GM18505 (cell line): ENCODE data around the gene PXMP4.

ENCODE experiments used
- ATAC-seq: cut with Tn5 transposase; IDR thresholded peaks from one replicate; pipeline ENCODE4 v1.9.1; 2021; ENCODE audit not compliant: unreplicated experiment
- POLR2A ChIP-seq: IDR thresholded peaks from 4 replicates; pipeline ENCODE4 v1.6.1; 2011; ENCODE audit warnings: borderline replicate concordance; ENCODE audit not compliant: insufficient read depth, insufficient read length; ENCODE audit errors: extremely low read depth

The PXMP4 gene

DNA sequence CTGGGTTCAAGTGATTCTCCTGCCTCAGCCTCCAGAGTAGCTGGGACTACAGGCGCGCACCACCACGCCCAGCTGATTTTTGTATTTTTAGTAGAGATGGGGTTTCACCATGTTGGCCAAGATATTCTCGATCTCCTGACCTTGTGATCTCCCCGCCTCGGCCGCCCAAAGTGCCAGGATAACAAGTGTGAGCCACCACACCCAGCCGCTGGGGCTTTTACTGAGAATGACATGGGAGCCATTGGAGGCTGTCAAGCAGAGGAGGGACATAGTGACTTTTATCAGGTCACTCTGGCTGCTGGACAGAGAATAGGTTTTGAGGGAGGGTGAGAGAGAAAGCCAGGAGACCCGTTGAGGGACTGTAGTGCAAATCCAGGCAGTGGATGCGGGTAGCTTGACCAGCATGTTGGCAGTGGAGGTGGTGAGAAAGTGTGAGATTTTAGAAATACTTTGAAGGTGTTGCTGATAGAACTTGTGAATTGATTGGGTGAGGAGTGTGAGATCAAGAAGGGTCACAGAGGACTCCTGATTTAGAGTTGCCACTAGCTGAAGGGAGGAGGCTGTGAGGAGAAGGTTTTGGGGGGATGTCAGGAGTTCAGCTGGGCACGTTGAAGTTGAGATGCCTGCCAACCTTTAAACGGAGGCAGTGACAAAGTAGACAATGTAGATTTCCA, 26.4 kb upstream of the PXMP4 start:
- no peak for ATAC-seq
- TF ChIP-seq POLR2A: no peak

DNA sequence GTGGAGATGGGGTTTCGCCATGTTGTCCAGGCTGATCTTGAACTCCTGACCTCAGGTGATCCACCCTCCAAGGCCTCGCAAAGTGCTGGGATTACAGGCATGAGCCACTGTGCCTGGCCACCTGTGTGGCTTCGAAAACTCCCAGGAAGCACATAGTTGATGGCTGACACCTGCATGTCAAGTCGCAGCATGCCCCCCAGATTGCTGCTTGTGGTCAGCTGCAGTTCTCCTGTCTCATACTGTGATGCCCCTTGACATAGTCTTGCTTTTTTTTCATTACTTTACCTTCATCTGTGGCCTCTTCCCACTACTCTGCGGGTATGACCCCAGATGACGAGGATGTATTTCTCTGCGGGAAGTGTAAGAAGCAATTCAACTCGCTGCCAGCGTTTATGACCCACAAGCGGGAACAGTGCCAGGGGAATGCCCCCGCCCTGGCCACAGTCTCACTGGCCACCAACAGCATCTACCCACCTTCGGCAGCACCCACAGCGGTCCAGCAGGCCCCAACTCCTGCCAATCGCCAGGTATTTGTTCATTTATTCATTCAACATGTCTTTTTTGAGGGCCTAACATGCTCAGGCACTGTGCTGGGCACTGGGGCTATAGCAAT, 24.8 kb upstream of the PXMP4 start:
- TF ChIP-seq POLR2A: no peak
- ATAC-seq: no peak

DNA sequence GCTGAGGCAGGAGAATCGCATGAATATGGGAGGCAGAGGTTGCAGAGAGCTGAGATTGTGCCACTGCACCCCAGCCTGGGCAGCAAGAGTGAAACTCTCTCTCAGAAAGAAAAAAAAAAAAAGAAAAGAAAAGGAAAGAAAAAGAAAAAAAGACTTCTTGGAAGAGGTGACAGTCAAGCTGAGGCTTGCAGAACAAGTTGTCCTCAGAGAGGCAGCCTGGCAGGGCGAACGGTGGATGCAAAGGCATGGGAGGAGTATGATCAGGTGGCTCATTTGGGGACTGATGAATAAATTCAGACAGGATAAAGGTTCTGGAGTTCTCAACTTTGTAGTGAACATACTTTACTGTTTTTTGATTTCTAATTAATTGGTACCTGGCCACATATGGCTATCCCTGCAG, 24.1 kb upstream of the PXMP4 start:
- TF ChIP-seq POLR2A: no peak

DNA sequence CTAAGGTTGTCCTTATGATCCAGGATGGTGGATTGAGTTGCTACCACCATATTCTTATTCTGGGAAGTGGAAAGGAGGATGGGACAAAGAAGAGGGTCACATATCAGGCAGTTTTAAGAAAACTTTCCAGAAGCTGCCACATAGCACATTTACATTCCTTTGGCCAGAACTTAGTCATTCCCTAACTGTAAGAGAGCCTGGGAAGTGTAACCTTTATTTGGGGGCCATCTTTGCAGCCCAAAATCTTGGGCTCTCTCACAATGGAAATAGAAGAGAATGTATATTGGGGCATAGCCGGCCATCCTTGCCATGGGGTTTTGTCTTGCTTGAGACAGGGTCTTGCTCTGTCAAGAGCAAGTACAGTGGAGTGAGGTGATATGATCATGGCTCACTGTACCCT, 20.1 kb upstream of the PXMP4 start:
- ATAC-seq: no peak
- TF ChIP-seq POLR2A: no peak

More for the DNA sequence above, 24.1 kb upstream of the PXMP4 start:
- no peak for ATAC-seq

DNA sequence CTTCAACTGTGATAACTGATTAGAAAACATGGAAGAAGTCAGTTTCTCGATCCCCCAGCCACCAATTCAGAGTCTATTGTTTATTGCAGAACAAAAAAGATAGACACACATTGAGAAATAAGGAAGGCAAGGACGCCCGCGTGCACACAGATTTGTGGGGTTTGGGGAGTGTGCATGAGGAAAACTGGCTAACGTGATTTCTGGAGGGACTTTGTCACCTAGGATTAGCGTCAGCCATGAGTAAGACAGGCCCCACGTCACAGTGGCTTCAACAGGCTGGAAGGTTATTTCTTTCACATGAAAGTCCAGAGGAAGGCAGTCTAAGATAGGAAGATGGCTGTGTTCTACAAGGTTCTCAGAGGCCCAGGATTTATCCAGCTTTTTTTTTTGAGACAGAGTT, 19.4 kb upstream of the PXMP4 start:
- TF ChIP-seq POLR2A: no peak
- ATAC-seq: no peak

DNA sequence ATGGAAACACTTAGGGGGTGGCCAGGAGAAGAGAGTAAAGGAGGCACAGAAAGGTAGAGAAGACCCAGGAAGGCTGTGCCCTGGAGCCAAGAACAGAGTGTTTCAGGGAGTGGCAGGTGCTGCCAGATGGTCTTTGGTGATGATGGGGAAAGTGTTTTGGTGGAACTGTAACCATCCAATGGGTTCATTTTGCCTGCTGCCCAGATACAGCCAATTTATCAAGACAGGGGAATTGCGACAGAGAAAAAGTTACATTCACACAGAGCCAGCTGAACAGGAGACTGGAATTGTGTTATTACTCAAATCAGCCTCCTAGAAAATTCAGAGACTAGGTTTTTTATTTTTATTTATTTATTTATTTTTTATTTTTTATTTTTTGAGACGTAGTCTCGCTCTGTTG, 16.9 kb upstream of the PXMP4 start:
- ATAC-seq: no peak
- TF ChIP-seq POLR2A: no peak

DNA sequence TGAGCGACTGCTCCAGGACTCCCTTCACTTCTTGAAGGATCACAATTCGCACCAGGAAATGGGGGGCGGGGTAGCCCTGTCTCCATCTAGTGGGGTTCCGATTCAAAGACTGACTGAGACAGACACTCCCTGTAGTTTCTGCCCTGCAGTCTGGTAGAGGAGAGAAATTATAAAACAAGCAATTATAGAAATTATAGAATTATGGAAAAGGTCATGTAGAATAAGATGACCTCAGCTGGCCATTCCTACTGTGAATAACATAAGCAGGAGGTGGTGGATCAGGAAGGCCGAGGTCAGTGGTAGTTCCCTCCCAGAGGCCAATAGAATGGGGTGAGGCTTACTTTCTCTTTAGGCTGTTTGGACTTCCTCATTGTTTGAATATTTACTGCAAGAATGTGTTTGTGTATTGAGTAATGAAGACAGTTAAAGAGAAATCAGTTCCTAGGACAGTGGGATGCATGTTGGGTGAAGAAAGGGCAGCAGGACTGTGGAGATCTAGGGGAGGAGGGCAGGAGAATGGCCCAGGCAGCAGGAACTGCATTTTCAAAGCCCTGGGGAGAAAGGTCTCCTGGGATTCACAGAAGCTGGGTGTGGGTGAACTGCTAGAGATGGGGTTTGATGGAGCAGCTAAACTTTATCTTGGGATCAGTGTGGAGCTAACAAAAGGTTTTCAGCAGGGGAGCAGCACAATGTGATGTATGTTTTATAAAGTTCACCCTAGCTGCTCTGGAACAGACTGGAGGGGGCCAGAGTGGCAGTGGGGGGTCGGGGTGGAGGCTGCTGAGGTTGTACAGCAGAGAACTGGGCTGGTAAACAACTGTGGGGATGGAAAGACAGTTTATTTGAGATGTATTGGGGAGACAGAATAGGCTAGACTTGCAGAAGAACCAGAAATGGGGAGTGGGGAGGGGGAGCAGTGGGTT, 13.8 kb upstream of the PXMP4 start:
- ATAC-seq: no peak

DNA sequence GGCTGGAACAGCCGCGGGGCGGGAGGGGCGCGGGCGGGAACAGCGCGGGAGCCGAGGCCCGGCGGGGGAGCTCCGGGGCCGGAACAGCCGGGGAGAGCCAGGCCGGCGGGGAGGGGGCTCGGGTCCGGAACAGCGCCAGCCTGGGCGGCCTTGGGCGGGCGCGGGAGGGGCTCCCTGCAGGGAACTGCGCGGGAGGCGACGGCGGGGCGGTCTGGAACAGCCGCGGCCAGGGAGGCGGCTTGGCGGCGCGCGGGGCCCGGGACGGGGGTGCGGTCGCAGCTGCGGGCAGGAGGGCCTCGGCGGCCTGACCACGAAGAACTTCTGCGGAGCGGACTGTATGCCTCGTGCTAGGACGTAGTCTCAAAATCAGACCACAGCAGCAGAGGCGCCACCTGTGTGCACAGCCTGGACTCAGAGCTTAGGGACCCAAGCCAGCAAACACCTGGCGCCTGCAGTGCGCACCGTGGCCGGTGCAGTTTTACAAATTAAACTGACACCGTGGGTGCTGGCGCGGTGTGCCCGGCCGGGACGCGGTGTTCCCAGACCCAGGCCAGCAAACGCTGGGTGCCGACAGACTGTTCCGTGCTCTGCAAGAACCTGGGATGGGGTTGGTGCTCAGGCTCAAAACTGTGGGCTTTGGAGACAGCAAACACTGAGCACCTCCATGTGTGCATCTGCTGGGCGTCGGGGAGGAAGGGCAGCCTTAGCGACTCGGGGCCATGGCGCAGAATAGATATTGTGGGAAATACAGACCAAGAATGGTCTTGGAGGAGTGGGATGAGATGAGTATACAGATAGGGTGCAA, 12.3 kb upstream of the PXMP4 start:
- peak; percentile 61 for ATAC-seq
- TF ChIP-seq POLR2A: peak; percentile 62

More for the DNA sequence above, 13.8 kb upstream of the PXMP4 start:
- TF ChIP-seq POLR2A: no peak

DNA sequence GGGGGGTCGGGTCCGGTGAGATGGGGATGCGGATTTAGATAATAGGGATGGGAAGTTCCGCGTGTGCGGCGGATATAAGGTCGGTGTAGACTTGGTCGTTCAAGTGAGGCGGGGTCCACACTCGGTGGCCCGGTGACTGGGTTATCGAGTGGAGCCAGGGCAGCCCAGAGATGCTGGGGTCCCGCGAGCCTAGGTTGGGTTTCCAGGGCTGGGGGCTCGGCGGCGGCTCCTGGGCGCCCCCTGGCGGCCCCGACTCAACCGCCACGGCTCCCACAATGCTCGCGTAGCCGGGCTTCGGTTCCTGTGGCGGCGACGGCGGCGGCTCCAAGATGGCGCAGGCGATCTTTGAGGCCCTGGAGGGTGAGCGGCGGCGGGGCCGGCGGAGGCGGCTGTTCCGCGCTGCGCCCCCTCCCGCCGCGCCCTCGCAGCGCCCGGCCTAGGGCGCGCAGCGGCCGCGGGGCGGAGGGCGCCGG, 11.6 kb upstream of the PXMP4 start, which contains the start of gene ZNF341:
TSS of gene ZNF341 (plus strand) at position 304 of the 473 bp plus-strand sequence. CDS start at position 330, 26 bp downstream.
- no peak for TF ChIP-seq POLR2A
- ATAC-seq: peak; percentile 69

DNA sequence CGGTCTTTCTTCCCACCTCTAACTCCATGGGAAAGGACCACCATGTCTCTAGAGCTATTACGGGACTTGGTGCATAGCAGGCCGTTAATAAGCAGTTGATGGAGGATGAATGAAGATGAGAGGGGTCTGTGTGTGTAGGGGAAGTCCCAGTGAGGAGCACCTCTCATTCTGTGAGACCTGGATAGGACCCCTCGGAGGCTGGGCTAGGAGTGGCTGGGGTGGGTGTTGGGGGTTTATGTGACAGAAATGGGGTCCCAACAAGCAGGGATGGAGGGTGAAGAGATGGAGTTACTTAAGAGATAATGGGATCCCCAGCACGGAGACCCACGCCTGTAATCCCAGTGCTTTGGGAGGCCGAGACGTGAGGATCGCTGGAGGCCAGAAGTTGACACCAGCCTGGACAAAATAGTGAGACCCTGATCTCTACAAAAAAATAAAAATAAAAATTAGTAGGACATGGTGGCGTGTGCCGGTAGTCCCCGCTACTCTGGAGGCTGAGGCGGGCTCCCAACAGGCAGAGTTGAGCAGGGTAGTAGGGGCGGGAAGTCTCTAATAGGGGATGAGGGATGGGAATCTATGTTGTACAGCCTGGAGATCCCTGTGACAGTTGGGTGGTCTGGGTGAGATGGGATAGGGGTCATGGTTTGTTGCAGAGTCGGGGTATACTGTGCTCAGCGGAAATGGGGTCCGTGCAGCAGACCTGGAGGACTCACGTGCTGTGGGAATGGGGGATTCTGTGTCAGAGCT, 11.0 kb upstream of the PXMP4 start:
- ATAC-seq: no peak
- TF ChIP-seq POLR2A: no peak

DNA sequence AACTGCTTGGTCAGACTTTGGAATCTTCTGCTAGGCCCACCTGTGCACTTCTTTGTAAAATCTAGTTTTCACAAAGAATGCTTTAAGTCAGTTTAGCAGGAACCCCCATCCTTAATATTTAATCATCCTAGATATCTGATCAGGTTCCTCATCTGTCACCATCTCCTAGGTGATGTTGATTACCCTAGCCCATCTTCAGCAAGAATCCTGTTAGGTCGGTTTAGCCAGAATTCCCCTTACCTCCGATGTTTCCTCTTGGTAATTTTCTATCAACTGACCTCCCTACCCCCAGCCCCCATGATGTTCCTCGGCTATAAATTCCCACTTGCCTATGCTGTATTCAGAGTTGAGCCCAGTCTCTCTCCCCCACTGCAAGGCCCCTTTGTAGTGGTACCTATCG, 9.0 kb upstream of the PXMP4 start:
- TF ChIP-seq POLR2A: no peak
- ATAC-seq: no peak

DNA sequence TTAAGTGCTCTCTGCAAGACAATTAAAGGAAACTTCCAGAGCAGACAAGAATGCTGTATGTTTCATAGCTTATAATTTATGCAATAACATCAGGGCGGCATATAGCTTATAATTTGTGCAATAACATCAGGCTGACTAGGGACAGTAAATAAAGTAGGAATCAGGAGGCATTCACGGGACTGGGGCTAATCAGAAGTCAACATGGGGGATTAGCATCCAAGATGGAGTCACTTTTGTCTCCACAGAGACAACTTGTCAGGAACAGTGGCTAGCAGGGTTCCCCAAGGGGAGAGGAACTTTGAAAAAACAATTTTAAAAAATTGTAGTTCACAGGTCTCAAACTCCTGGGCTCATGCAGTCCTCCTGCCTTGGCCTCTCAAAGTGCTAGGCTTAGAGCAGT, 8.4 kb upstream of the PXMP4 start:
- no peak for ATAC-seq
- TF ChIP-seq POLR2A: no peak

DNA sequence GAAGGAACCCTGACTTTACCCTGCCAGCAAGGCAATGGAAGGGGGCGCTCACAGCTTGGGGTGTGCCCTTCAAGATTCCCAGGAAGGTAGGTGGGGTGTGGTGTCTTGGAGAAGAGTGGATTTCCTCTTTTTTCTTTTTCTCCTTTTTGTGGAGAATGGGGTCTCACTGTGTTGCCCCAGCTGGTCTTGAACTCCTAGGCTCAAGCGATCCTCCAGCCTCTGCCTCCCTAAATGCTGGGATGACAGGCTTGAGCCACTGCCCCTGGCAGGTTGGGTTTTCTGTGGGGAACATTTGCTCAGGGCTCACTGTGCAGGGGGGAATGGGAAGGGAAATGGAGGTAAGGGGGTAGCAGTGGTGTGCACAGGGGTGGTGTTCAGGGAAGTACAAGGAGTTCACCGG, 7.7 kb upstream of the PXMP4 start:
- no peak for ATAC-seq
- TF ChIP-seq POLR2A: no peak

DNA sequence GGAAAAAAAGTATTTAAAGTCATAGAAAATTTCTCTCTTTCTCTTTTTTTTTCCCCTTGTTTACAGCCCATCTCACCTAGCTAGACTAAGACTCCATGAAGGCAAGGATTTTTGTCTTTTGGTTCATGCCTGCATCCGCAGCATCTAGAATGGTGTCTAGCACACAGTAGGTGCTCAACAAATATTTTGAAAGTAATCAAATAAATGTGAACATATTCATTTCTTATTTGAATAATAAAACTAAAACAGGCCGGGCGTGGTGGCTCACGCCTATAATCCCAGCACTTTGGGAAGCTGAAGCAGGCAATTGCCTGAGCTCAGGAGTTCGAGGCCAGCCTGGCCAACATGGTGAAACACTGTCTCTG, 7.0 kb upstream of the PXMP4 start:
- no peak for TF ChIP-seq POLR2A
- no peak for ATAC-seq
